Panc1 (cell line): ENCODE data around the gene CARD10.

Experiments
- CTCF ChIP-seq: fragments of 450-650 bp; IDR thresholded peaks from 2 replicates; pipeline ENCODE4 v1.5.1; 2017; ENCODE audit warnings: mild to moderate bottlenecking
- TF ChIP-seq, protein P1 (sequence below), 2 experiments: IDR thresholded peaks; 2 replicates each; pipeline ENCODE4 v1.6.1; 2011 to 2012; ENCODE audit warnings: low read depth in 2 of 2, control low read depth in 1 of 2, low read length in 1 of 2, mild to moderate bottlenecking in 1 of 2, moderate library complexity in 1 of 2; ENCODE audit not compliant: insufficient read depth in 1 of 2

- no peak for TF ChIP-seq CTCF
- TF ChIP-seq, protein P1, sequence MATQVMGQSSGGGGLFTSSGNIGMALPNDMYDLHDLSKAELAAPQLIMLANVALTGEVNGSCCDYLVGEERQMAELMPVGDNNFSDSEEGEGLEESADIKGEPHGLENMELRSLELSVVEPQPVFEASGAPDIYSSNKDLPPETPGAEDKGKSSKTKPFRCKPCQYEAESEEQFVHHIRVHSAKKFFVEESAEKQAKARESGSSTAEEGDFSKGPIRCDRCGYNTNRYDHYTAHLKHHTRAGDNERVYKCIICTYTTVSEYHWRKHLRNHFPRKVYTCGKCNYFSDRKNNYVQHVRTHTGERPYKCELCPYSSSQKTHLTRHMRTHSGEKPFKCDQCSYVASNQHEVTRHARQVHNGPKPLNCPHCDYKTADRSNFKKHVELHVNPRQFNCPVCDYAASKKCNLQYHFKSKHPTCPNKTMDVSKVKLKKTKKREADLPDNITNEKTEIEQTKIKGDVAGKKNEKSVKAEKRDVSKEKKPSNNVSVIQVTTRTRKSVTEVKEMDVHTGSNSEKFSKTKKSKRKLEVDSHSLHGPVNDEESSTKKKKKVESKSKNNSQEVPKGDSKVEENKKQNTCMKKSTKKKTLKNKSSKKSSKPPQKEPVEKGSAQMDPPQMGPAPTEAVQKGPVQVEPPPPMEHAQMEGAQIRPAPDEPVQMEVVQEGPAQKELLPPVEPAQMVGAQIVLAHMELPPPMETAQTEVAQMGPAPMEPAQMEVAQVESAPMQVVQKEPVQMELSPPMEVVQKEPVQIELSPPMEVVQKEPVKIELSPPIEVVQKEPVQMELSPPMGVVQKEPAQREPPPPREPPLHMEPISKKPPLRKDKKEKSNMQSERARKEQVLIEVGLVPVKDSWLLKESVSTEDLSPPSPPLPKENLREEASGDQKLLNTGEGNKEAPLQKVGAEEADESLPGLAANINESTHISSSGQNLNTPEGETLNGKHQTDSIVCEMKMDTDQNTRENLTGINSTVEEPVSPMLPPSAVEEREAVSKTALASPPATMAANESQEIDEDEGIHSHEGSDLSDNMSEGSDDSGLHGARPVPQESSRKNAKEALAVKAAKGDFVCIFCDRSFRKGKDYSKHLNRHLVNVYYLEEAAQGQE (IDR thresholded peaks at IDR 0.05; ENCODE audit: insufficient read depth in 1 of 2, low read depth in 2 of 2, low read length in 1 of 2) = no peak
Measured at GRCh38 chr22:37499789-37500540, 19.2 kb downstream of the CARD10 start.
